ENCODE measurements around the gene EXD3.

EXD3 gene

DNA sequence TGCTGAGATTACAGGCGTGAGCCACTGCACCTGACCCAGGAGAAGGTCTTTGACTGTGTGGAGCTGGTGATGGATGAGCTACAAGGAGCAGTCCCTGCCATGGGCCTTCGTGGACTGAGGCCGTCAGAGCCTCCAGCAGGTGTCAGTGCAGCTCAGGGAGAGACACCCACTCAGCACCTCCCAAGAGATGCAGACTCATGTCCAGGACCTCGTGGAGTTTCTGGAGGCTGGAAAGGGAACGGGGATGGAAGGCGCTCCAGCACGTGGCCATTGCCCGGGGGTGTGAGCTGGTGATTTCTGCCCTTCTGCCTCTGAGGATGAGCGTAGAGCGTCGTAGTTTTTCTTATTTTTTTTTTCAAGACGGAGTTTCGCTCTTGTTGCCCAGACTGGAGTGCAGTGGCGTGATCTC, 136.0 kb downstream of the EXD3 start:
- peak; percentile 64 for TF ChIP-seq CTCF (IDR thresholded peaks at IDR 0.05; ENCODE audit: low read depth, low read length, missing control alignments)
- DNase-seq (ENCODE audit: low read depth): no peak
- H3K4me3 ChIP-seq (ENCODE audit: low read depth, low read length): no peak overlapping the region

DNA sequence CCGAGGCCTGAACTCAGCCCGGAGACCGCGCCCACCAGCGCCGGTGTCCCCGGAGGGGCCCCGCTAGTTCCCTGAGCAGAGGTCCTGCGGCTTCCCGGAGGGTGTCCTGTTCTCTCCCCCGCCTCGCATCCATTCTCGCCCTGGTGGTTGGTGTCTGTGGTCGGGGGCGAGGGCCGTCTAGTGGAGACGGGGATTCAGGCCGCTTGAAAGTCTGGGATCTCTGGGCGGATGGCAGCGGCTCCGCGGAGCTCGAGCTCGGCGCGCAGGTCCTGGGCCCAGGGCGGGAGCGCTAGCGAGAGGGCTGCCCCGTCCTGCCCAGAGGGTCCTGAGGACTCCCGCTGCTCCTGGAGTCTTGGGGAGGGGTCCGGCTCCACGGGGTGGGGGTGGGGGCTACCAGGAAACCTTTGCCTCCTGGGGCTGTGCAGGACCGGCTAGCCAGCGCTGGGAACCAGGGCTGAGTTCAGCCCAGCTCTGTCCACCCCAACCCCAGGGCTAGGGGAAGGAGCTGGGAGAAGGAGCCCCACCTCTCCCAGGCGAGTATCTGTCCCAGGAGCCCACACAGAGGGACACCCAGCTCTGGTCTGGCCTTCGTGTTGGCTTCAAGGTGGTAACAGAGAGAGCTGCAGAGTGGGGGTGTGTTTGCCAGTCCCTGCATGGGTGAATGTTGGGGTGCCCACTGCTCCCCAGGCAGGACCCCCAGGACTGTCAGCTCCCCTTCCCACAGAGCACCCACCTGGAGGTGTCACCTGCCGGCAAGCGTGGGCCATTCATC, 141.4 kb downstream of the EXD3 start:
- no peak for TF ChIP-seq CTCF (IDR thresholded peaks at IDR 0.05; ENCODE audit: low read depth, low read length, missing control alignments)
- DNase-seq (ENCODE audit: low read depth): no peak
- H3K4me3 ChIP-seq (ENCODE audit: low read depth, low read length): no peak overlapping the region

GRCh38 chr9:137280474-137281344, 142.3 kb downstream of the EXD3 start:
- no peak overlapping the region; the same call in 1 of the 2 replicates for H3K4me3 ChIP-seq (ENCODE audit: low read depth, low read length)
- no peak for DNase-seq (ENCODE audit: low read depth)
- peak; percentile 52 for TF ChIP-seq CTCF (IDR thresholded peaks at IDR 0.05; ENCODE audit: low read depth, low read length, missing control alignments)

GRCh38 chr9:137279741-137280473, 143.1 kb downstream of the EXD3 start:
- no peak for TF ChIP-seq CTCF (IDR thresholded peaks at IDR 0.05; ENCODE audit: low read depth, low read length, missing control alignments)
- no peak overlapping the region for H3K4me3 ChIP-seq (ENCODE audit: low read depth, low read length)
- DNase-seq (ENCODE audit: low read depth): no peak

GRCh38 chr9:137278721-137279711, 143.9 kb downstream of the EXD3 start:
- TF ChIP-seq CTCF (IDR thresholded peaks at IDR 0.05; ENCODE audit: low read depth, low read length, missing control alignments): no peak
- H3K4me3 ChIP-seq (ENCODE audit: low read depth, low read length): peak overlapping the region; percentile 69
- no peak for DNase-seq (ENCODE audit: low read depth)
